Neuronal stem cell (in vitro differentiated cells): ENCODE measurements around the gene PLAAT1.
A peak's percentile ranks its signal among the peaks of the same experiment; 100 is the strongest.

Source experiments
- DNase-seq: peaks from one replicate; pipeline ENCODE4 v3.0.0-alpha.2; 2013; ENCODE audit warnings: low spot score
- H2AFZ ChIP-seq: one replicate; pipeline ENCODE4 v1.6.1; 2013; ENCODE audit warnings: mild to moderate bottlenecking, low read length, inconsistent platforms
- H2AK5ac ChIP-seq: 2 replicates; pipeline ENCODE4 v1.6.1; 2013; ENCODE audit warnings: low read depth, mild to moderate bottlenecking, inconsistent platforms, low read length, moderate library complexity, mixed read lengths
- H2BK120ac ChIP-seq: 2 replicates; pipeline ENCODE4 v1.6.1; 2013; ENCODE audit warnings: low read depth, mild to moderate bottlenecking, inconsistent platforms, low read length, moderate library complexity, mixed read lengths
- H2BK12ac ChIP-seq: one replicate; pipeline ENCODE4 v1.6.1; 2013; ENCODE audit warnings: low read length, inconsistent platforms
- H2BK15ac ChIP-seq: 2 replicates; pipeline ENCODE4 v1.6.1; 2013; ENCODE audit warnings: mild to moderate bottlenecking, low read length, inconsistent platforms, mixed read lengths
- H2BK5ac ChIP-seq: one replicate; pipeline ENCODE4 v1.6.1; 2013; ENCODE audit warnings: inconsistent platforms, mild to moderate bottlenecking, low read length, moderate library complexity
- H3K14ac ChIP-seq: one replicate; pipeline ENCODE4 v1.6.1; 2013; ENCODE audit warnings: low read length, inconsistent platforms
- H3K18ac ChIP-seq: 2 replicates; pipeline ENCODE4 v1.6.1; 2013; ENCODE audit warnings: low read length, inconsistent platforms
- H3K23ac ChIP-seq: 2 replicates; pipeline ENCODE4 v1.6.1; 2013; ENCODE audit warnings: low read depth, mild to moderate bottlenecking, mixed read lengths, low read length, inconsistent platforms; ENCODE audit not compliant: poor library complexity
- H3K27ac ChIP-seq: replicated peaks from 3 replicates; pipeline ENCODE4 v1.5.1; 2013; ENCODE audit warnings: low read length, inconsistent platforms
- H3K27me3 ChIP-seq, 3 experiments: 2 replicates each; pipeline ENCODE4 v1.6.1; 2013; ENCODE audit warnings: low read length in 3 of 3, mild to moderate bottlenecking in 2 of 3, inconsistent platforms in 1 of 3, low read depth in 1 of 3, mixed read lengths in 1 of 3, moderate library complexity in 1 of 3; ENCODE audit not compliant: control insufficient read depth in 3 of 3, insufficient read depth in 3 of 3
- H3K36me3 ChIP-seq, 2 donors: replicated peaks in 1 of 2; 2 replicates each; pipeline ENCODE4 v1.6.1; 2013; ENCODE audit warnings: low read length in 2 of 2; ENCODE audit not compliant: control insufficient read depth in 2 of 2, insufficient read depth in 2 of 2
- H3K4ac ChIP-seq: 2 replicates; pipeline ENCODE4 v1.6.1; 2013; ENCODE audit warnings: inconsistent platforms, mild to moderate bottlenecking, low read length, moderate library complexity
- H3K4me1 ChIP-seq, 2 donors: 1 replicate in 1 of 2; 2 replicates in 1 of 2; pipeline ENCODE4 v1.6.1; 2013; ENCODE audit warnings: low read length in 2 of 2, low read depth in 1 of 2; ENCODE audit not compliant: control insufficient read depth in 2 of 2, insufficient read depth in 1 of 2
- H3K4me2 ChIP-seq: one replicate; pipeline ENCODE4 v1.6.1; 2013; ENCODE audit warnings: mild to moderate bottlenecking, low read length, inconsistent platforms; ENCODE audit not compliant: insufficient read depth, poor library complexity, severe bottlenecking
- H3K4me3 ChIP-seq, 2 donors: 2 replicates each; pipeline ENCODE4 v1.5.1; 2013; ENCODE audit warnings: low read length in 2 of 2, mild to moderate bottlenecking in 2 of 2, inconsistent platforms in 1 of 2, moderate library complexity in 1 of 2
- H3K79me1 ChIP-seq: one replicate; pipeline ENCODE4 v1.6.1; 2013; ENCODE audit warnings: low read depth, mild to moderate bottlenecking, inconsistent platforms, low read length, moderate library complexity
- H3K9ac ChIP-seq: one replicate; pipeline ENCODE4 v1.6.1; 2013; ENCODE audit warnings: mild to moderate bottlenecking, low read depth, low read length, inconsistent platforms; ENCODE audit not compliant: poor library complexity
- H3K9me3 ChIP-seq, 2 donors: replicated peaks in 1 of 2; 2 replicates each; pipeline versions ENCODE3 to v1.6.1; 2013; ENCODE audit warnings: low read length in 2 of 2, mild to moderate bottlenecking in 2 of 2, inconsistent platforms in 1 of 2, low read depth in 1 of 2, mixed read lengths in 1 of 2, moderate library complexity in 1 of 2; ENCODE audit not compliant: control insufficient read depth in 2 of 2, insufficient read depth in 1 of 2
- H4K8ac ChIP-seq: one replicate; pipeline ENCODE4 v1.6.1; 2013; ENCODE audit warnings: low read depth, mild to moderate bottlenecking, inconsistent platforms, low read length, moderate library complexity
- H4K91ac ChIP-seq: one replicate; pipeline ENCODE4 v1.6.1; 2013; ENCODE audit warnings: low read length, low read depth, mild to moderate bottlenecking, inconsistent platforms; ENCODE audit not compliant: poor library complexity
- WGBS, 2 donors: extraction: QIAGEN DNeasy Blood & Tissue Kit; methylation state at CpG; one replicate each; pipeline ENCODE4 v1.1.7; 2013; ENCODE audit warnings: missing lambda C conversion rate in 2 of 2, mixed read lengths in 1 of 2; ENCODE audit not compliant: insufficient read length in 2 of 2, insufficient replicate concordance in 1 of 2; ENCODE audit errors: extremely low coverage in 2 of 2; 5-methylcytosine and 5-hydroxymethylcytosine counted together

Gene PLAAT1

GRCh38 chr3:193229851-193230420, 11.1 kb upstream of the PLAAT1 start:
- Histone ChIP-seq H2AFZ (no peak overlapping the region), H3K4ac (no peak overlapping the region), H3K9ac (no peak overlapping the region), H3K14ac (no peak overlapping the region), H3K23ac (no peak overlapping the region), H3K79me1 (no peaks in the 10 kb centered on the region), H3K9me3 (no peaks in the 10 kb centered on the region), H2BK120ac (no peak overlapping the region), H3K4me3 (no peak overlapping the region), H3K4me1 (peaks cover 0 to 10% of the 10 kb centered on the region in 2 donors), H3K27me3 (peaks cover 0 to 4% (median 0%) of the 10 kb centered on the region in 3 experiments), H3K18ac (no peak overlapping the region), H4K91ac (no peak overlapping the region), H4K8ac (no peak overlapping the region), H3K36me3 (no peaks in the 10 kb centered on the region), H2AK5ac (no peak overlapping the region), H2BK15ac (no peak overlapping the region), H2BK12ac (no peak overlapping the region), H3K4me2 (no peak overlapping the region), H2BK5ac (no peak overlapping the region), H3K27ac (no peak overlapping the region)
- no peak for DNase-seq
- WGBS, 2 donors, result no CpG with 5 or more reads among the region's 4 CpGs

- Histone ChIP-seq H2BK120ac (no peak overlapping the region), H2AK5ac (no peak overlapping the region), H3K4ac (no peak overlapping the region), H3K23ac (no peak overlapping the region), H3K79me1 (no peaks in the 10 kb centered on the region), H2BK12ac (no peak overlapping the region), H2BK15ac (no peak overlapping the region), H3K18ac (no peak overlapping the region), H3K27me3 (peaks cover 0 to 4% (median 0%) of the 10 kb centered on the region in 3 experiments), H3K9me3 (no peaks in the 10 kb centered on the region), H2BK5ac (no peak overlapping the region), H3K14ac (no peak overlapping the region), H4K8ac (no peak overlapping the region), H4K91ac (no peak overlapping the region), H3K4me3 (no peak overlapping the region), H2AFZ (no peak overlapping the region), H3K9ac (no peak overlapping the region), H3K36me3 (no peaks in the 10 kb centered on the region), H3K4me2 (no peak overlapping the region), H3K27ac (no peak overlapping the region), H3K4me1 (peaks cover 0 to 10% of the 10 kb centered on the region in 2 donors)
- DNase-seq, result no peak
- no CpG with 5 or more reads among the region's 4 CpGs for WGBS, 2 donors
Measured at GRCh38 chr3:193230610-193231009, 10.4 kb upstream of the PLAAT1 start.

- H3K9ac ChIP-seq, result no peak overlapping the region
- no peaks in the 10 kb centered on the region for H3K79me1 ChIP-seq
- no peak overlapping the region for H2AK5ac ChIP-seq
- no peak overlapping the region for H3K23ac ChIP-seq
- H2BK120ac ChIP-seq, result no peak overlapping the region
- H3K4me1 ChIP-seq, result peaks cover 0 to 9% of the 10 kb centered on the region in 2 donors
- DNase-seq, result no peak
- H2BK12ac ChIP-seq, result no peak overlapping the region
- no peak overlapping the region for H3K27ac ChIP-seq
- H3K18ac ChIP-seq, result peak overlapping the region; percentile 44
- no peaks in the 10 kb centered on the region for H3K9me3 ChIP-seq
- no peaks in the 10 kb centered on the region for H3K36me3 ChIP-seq
- no peak overlapping the region for H3K14ac ChIP-seq
- H2AFZ ChIP-seq, result peak overlapping the region; percentile 60
- H3K27me3 ChIP-seq, result no peaks in the 10 kb centered on the region
- no peak overlapping the region for H3K4ac ChIP-seq
- H4K91ac ChIP-seq, result no peak overlapping the region
- H3K4me3 ChIP-seq, result no peak overlapping the region
- whole genome bisulfite sequencing, 2 donors, result no CpG with 5 or more reads among the region's 6 CpGs
- no peak overlapping the region for H2BK15ac ChIP-seq
- no peak overlapping the region for H3K4me2 ChIP-seq
- H4K8ac ChIP-seq, result no peak overlapping the region
- no peak overlapping the region for H2BK5ac ChIP-seq
Measured at GRCh38 chr3:193231201-193231600, 9.8 kb upstream of the PLAAT1 start.

DNA sequence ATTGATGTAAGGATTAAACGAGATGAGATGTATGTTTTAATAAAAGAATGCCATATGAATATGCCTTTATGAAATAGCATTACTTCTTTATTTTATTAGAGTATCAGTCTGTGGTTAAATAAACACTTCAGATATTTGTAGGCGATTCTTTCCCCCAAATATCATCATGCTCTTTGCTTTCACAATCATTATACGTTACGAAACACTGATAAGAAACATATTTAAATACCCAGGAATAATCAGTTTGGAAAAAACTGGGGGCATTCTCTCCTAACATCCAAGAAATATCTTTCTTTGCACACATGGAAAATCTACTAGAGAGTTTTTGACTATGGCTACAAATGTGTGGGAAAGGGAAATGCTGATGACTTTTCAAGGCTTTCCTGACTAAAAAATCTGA, 4.4 kb upstream of the PLAAT1 start:
- H3K4me2 ChIP-seq, result no peak overlapping the region
- H4K8ac ChIP-seq, result no peak overlapping the region
- no peak overlapping the region for H4K91ac ChIP-seq
- H3K4me1 ChIP-seq, result peaks cover 0 to 3% of the 10 kb centered on the region in 2 donors
- peaks cover 0 to 26% (median 4%) of the 10 kb centered on the region in 3 experiments for H3K27me3 ChIP-seq
- no peaks in the 10 kb centered on the region for H3K79me1 ChIP-seq
- H2BK12ac ChIP-seq, result no peak overlapping the region
- no peak overlapping the region for H3K23ac ChIP-seq
- no peak for DNase-seq
- no peak overlapping the region for H3K18ac ChIP-seq
- no peak overlapping the region for H2BK5ac ChIP-seq
- H3K9ac ChIP-seq, result no peak overlapping the region
- no peaks in the 10 kb centered on the region for H3K9me3 ChIP-seq
- H3K27ac ChIP-seq, result no peak overlapping the region
- no peak overlapping the region for H3K4ac ChIP-seq
- no peak overlapping the region for H2BK120ac ChIP-seq
- WGBS, 2 donors, result no CpG with 5 or more reads among the region's 4 CpGs
- H3K36me3 ChIP-seq, result no peaks in the 10 kb centered on the region
- H3K4me3 ChIP-seq, result no peak overlapping the region
- no peak overlapping the region for H2AK5ac ChIP-seq
- H2BK15ac ChIP-seq, result no peak overlapping the region
- no peak overlapping the region for H2AFZ ChIP-seq
- no peak overlapping the region for H3K14ac ChIP-seq
